ENCODE results near the gene DYRK1B.
A peak's percentile ranks its signal among the peaks of the same experiment; 100 is the strongest.

The DYRK1B gene

DNA sequence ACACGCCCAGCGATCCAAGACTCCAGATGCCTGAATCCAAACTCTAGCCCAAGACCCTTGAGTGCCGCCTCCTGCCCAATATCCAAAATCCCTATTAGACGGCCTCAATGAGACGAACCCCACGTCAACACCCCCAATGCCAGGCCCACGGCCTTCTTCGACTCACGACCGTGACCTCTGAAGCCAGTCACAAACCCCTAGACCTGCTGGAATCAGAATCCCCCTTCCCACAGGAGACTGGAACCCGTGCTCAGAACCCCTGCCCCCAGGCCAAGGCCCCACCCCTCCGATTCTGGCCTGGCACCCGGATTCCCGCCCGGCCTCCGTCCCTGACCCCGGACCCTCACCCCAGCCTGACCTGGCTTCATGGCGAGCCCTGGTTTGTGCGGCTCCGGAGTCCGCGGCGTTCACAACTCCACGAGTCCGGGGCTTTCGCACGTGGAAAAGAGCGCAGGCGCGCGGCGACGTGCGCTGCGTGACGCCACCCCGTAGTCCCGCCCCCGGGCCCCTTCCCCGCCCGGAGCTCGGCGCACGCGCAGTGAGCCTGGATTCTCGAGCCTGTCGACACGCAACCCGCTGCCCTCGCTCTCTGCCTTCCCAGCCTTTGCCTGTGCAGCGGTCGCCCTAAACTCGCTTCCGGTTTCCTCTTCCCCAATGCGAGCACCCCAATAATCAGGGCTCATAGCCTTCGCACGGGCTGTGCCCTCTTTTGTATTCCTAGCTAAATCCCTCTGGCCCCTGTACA lies 12.1 kb upstream of the DYRK1B start, which contains the start of gene FBL (continued):
- TF ChIP-seq, protein P1, sequence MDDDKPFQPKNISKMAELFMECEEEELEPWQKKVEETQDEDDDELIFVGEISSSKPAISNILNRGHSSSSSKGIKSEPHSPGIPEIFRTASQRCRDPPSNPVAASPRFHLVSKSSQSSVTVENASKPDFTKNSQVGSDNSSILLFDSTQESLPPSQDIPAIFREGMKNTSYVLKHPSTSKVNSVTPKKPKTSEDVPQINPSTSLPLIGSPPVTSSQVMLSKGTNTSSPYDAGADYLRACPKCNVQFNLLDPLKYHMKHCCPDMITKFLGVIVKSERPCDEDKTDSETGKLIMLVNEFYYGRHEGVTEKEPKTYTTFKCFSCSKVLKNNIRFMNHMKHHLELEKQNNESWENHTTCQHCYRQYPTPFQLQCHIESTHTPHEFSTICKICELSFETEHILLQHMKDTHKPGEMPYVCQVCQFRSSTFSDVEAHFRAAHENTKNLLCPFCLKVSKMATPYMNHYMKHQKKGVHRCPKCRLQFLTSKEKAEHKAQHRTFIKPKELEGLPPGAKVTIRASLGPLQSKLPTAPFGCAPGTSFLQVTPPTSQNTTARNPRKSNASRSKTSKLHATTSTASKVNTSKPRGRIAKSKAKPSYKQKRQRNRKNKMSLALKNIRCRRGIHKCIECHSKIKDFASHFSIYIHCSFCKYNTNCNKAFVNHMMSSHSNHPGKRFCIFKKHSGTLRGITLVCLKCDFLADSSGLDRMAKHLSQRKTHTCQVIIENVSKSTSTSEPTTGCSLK (tag by site-specific recombination; IDR thresholded peaks at IDR 0.05), result no peak
- no peak for TF ChIP-seq HOXC10 (CRISPR knock-in tag; IDR thresholded peaks at IDR 0.05)
- no peak for TF ChIP-seq ZNF24 (tag by site-specific recombination; IDR thresholded peaks at IDR 0.05)
- TF ChIP-seq ZNF391 (tag by site-specific recombination; IDR thresholded peaks at IDR 0.05; ENCODE audit: borderline replicate concordance, low read depth), result peak; percentile 83; the same call in 1 of the 2 replicates
- TF ChIP-seq ZBTB21 (tag by site-specific recombination; IDR thresholded peaks at IDR 0.05), result peak; percentile 35
- 0 out of 2 replicates have a peak, but pooled peaks have one; percentile 2 for TF ChIP-seq PRDM10 (tag by site-specific recombination; IDR thresholded peaks at IDR 0.05)
- TF ChIP-seq ZNF26 (tag by site-specific recombination; IDR thresholded peaks at IDR 0.05), result no peak
- TF ChIP-seq ZFP37 (tag by site-specific recombination; IDR thresholded peaks at IDR 0.05), result no peak; the same call in 1 of the 2 replicates
- TF ChIP-seq ZNF670 (tag by site-specific recombination; IDR thresholded peaks at IDR 0.05; ENCODE audit: low read depth), result no peak
- TF ChIP-seq, protein P2, sequence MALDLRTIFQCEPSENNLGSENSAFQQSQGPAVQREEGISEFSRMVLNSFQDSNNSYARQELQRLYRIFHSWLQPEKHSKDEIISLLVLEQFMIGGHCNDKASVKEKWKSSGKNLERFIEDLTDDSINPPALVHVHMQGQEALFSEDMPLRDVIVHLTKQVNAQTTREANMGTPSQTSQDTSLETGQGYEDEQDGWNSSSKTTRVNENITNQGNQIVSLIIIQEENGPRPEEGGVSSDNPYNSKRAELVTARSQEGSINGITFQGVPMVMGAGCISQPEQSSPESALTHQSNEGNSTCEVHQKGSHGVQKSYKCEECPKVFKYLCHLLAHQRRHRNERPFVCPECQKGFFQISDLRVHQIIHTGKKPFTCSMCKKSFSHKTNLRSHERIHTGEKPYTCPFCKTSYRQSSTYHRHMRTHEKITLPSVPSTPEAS (tag by site-specific recombination; IDR thresholded peaks at IDR 0.05), result no peak
- TF ChIP-seq, protein P3, sequence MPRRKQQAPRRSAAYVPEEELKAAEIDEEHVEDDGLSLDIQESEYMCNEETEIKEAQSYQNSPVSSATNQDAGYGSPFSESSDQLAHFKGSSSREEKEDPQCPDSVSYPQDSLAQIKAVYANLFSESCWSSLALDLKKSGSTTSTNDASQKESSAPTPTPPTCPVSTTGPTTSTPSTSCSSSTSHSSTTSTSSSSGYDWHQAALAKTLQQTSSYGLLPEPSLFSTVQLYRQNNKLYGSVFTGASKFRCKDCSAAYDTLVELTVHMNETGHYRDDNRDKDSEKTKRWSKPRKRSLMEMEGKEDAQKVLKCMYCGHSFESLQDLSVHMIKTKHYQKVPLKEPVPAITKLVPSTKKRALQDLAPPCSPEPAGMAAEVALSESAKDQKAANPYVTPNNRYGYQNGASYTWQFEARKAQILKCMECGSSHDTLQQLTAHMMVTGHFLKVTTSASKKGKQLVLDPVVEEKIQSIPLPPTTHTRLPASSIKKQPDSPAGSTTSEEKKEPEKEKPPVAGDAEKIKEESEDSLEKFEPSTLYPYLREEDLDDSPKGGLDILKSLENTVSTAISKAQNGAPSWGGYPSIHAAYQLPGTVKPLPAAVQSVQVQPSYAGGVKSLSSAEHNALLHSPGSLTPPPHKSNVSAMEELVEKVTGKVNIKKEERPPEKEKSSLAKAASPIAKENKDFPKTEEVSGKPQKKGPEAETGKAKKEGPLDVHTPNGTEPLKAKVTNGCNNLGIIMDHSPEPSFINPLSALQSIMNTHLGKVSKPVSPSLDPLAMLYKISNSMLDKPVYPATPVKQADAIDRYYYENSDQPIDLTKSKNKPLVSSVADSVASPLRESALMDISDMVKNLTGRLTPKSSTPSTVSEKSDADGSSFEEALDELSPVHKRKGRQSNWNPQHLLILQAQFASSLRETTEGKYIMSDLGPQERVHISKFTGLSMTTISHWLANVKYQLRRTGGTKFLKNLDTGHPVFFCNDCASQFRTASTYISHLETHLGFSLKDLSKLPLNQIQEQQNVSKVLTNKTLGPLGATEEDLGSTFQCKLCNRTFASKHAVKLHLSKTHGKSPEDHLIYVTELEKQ (tag by site-specific recombination; IDR thresholded peaks at IDR 0.05; ENCODE audit: borderline replicate concordance), result no peak
- no peak for TF ChIP-seq ZNF350 (tag by site-specific recombination; IDR thresholded peaks at IDR 0.05)
- TF ChIP-seq HIC1 (tag by site-specific recombination; IDR thresholded peaks at IDR 0.05), result no peak
- TF ChIP-seq ZNF555 (tag by site-specific recombination; conservative IDR thresholded peaks at IDR 0.05), result no peak
- TF ChIP-seq, protein P4, sequence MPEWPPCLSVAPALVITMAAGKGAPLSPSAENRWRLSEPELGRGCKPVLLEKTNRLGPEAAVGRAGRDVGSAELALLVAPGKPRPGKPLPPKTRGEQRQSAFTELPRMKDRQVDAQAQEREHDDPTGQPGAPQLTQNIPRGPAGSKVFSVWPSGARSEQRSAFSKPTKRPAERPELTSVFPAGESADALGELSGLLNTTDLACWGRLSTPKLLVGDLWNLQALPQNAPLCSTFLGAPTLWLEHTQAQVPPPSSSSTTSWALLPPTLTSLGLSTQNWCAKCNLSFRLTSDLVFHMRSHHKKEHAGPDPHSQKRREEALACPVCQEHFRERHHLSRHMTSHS (tag by site-specific recombination; IDR thresholded peaks at IDR 0.05), result no peak
- no peak for TF ChIP-seq ZNF184 (tag by site-specific recombination; IDR thresholded peaks at IDR 0.05)
- TF ChIP-seq ZBTB17 (tag by site-specific recombination; IDR thresholded peaks at IDR 0.05), result peak; percentile 97
- no peak for TF ChIP-seq GLIS1 (tag by site-specific recombination; IDR thresholded peaks at IDR 0.05)
- TF ChIP-seq, protein P5, sequence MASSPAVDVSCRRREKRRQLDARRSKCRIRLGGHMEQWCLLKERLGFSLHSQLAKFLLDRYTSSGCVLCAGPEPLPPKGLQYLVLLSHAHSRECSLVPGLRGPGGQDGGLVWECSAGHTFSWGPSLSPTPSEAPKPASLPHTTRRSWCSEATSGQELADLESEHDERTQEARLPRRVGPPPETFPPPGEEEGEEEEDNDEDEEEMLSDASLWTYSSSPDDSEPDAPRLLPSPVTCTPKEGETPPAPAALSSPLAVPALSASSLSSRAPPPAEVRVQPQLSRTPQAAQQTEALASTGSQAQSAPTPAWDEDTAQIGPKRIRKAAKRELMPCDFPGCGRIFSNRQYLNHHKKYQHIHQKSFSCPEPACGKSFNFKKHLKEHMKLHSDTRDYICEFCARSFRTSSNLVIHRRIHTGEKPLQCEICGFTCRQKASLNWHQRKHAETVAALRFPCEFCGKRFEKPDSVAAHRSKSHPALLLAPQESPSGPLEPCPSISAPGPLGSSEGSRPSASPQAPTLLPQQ (tag by site-specific recombination; IDR thresholded peaks at IDR 0.05), result peak; percentile 33
- peak; percentile 77 for TF ChIP-seq ZBTB48 (tag by site-specific recombination; IDR thresholded peaks at IDR 0.05)
- 0 out of 2 replicates have a peak, but pooled peaks have one; percentile 2 for TF ChIP-seq ZNF138 (tag by site-specific recombination; IDR thresholded peaks at IDR 0.05; ENCODE audit: borderline replicate concordance)
